ENCODE results near the gene CRMP1.
"Not testable (repeated sequence)": the region's sequence is repeated elsewhere in the genome, so short reads cannot be mapped to it uniquely, and the experiment has no call there.

CRMP1 gene

DNA sequence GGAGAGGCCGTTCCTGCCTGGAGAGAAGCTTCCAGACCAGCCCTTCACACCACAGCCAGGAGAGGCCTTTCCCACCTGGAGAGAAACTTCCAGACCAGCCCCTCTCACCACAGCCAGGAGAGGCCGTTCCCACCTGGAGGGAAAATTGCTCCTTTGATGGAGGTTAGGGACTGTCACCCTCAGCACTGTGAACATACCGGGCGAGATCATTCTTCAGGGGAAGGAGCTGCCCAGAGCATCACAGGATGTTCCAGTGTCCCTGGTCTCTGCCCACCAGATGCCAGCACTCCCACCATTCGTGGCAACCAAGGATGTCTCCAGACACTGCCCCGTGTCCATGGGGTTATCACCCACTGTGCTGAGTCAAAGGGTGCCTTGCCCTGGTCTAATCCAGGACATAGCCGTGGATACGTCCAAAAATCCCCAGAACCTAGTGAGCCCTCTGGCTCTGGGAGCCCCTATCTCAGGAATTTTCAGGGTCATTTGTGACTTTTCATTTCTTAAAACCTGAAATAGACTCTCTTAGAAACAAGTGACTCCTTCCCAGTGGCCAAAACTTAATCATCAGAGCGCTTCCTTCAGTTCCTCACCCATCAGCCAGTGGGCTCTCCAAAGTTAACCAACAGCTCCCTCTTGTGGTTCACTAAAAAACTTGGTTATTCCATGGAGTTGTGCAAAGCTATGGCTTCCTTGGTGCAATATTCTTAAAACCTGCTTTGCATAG, 80.2 kb downstream of the CRMP1 start:
- 89% methylated on average over 8 of the region's 9 CpGs for WGBS

GRCh38 chr4:5812057-5812456, 80.8 kb downstream of the CRMP1 start:
- not testable (repeated sequence) for H3K4me3 ChIP-seq (ENCODE audit: insufficient read depth in 1 of 2, low read depth in 1 of 2, low read length in 2 of 2); H2BK120ac ChIP-seq (ENCODE audit: low read depth, low read length); H4K8ac ChIP-seq (ENCODE audit: low read length); H2BK5ac ChIP-seq (ENCODE audit: low read depth, low read length, poor library complexity, severe bottlenecking); H3K18ac ChIP-seq (ENCODE audit: low read depth in 1 of 2, low read length in 2 of 2); H3K4me1 ChIP-seq (ENCODE audit: control insufficient read depth, insufficient read depth, low read depth, low read length); H3K4me2 ChIP-seq (ENCODE audit: low read length, poor library complexity, severe bottlenecking); H3K23ac ChIP-seq (ENCODE audit: low read length in 2 of 2); H3K14ac ChIP-seq (ENCODE audit: low read length in 2 of 2); DNase-seq; H2AFZ ChIP-seq (ENCODE audit: low read depth, low read length); H3K9me3 ChIP-seq (ENCODE audit: control insufficient read depth, low read length); H3K27ac ChIP-seq (ENCODE audit: low read length, poor library complexity, severe bottlenecking); H3K27me3 ChIP-seq (ENCODE audit: control insufficient read depth in 1 of 2, insufficient read depth in 1 of 2, low read length in 2 of 2); H4K91ac ChIP-seq (ENCODE audit: low read length); H2BK12ac ChIP-seq (ENCODE audit: low read length in 2 of 2); H2BK15ac ChIP-seq (ENCODE audit: low read depth, poor library complexity, severe bottlenecking); H2AK5ac ChIP-seq (ENCODE audit: low read length, severe bottlenecking); H3K4ac ChIP-seq (ENCODE audit: low read depth in 1 of 2, low read length in 2 of 2)
- 95% methylated on average over 5 of the region's 5 CpGs for WGBS
- H3K9ac ChIP-seq (ENCODE audit: low read length): peak overlapping the region; percentile 55
- peaks cover 93 to 98% of the 10 kb centered on the region in 2 experiments for H3K36me3 ChIP-seq (ENCODE audit: control insufficient read depth in 1 of 2, insufficient read depth in 2 of 2, low read depth in 1 of 2, low read length in 2 of 2)
- H3K79me1 ChIP-seq (replicated peaks; ENCODE audit: low read length, poor library complexity, severe bottlenecking): peaks cover 32% of the 10 kb centered on the region

More for the DNA sequence above, 80.2 kb downstream of the CRMP1 start:
- Histone ChIP-seq H2AK5ac (ENCODE audit: low read length, severe bottlenecking) (no peak overlapping the region), H4K8ac (ENCODE audit: low read length) (no peak overlapping the region), H3K4me1 (ENCODE audit: control insufficient read depth, insufficient read depth, low read depth, low read length) (peaks cover 8% of the 10 kb centered on the region), H2BK120ac (ENCODE audit: low read depth, low read length) (no peak overlapping the region), H3K36me3 (ENCODE audit: control insufficient read depth in 1 of 2, insufficient read depth in 2 of 2, low read depth in 1 of 2, low read length in 2 of 2) (peaks cover 93 to 98% of the 10 kb centered on the region in 2 experiments), H2AFZ (ENCODE audit: low read depth, low read length) (no peak overlapping the region), H3K14ac (ENCODE audit: low read length in 2 of 2) (no peak overlapping the region), H3K79me1 (replicated peaks; ENCODE audit: low read length, poor library complexity, severe bottlenecking) (peaks cover 34% of the 10 kb centered on the region), H3K4ac (ENCODE audit: low read depth in 1 of 2, low read length in 2 of 2) (no peak overlapping the region), H2BK15ac (ENCODE audit: low read depth, poor library complexity, severe bottlenecking) (no peak overlapping the region), H4K91ac (ENCODE audit: low read length) (no peak overlapping the region), H3K4me2 (ENCODE audit: low read length, poor library complexity, severe bottlenecking) (no peak overlapping the region), H2BK5ac (ENCODE audit: low read depth, low read length, poor library complexity, severe bottlenecking) (no peak overlapping the region), H3K9ac (ENCODE audit: low read length) (peak overlapping the region; percentile 55), H3K9me3 (ENCODE audit: control insufficient read depth, low read length) (no peaks in the 10 kb centered on the region), H3K18ac (ENCODE audit: low read depth in 1 of 2, low read length in 2 of 2) (no peak overlapping the region), H3K23ac (ENCODE audit: low read length in 2 of 2) (no peak overlapping the region), H3K27me3 (ENCODE audit: control insufficient read depth in 1 of 2, insufficient read depth in 1 of 2, low read length in 2 of 2) (no peaks in the 10 kb centered on the region), H3K27ac (ENCODE audit: low read length, poor library complexity, severe bottlenecking) (no peak overlapping the region), H2BK12ac (ENCODE audit: low read length in 2 of 2) (no peak overlapping the region), H3K4me3 (ENCODE audit: insufficient read depth in 1 of 2, low read depth in 1 of 2, low read length in 2 of 2) (no peak overlapping the region)
- DNase-seq: peak; percentile 75

DNA sequence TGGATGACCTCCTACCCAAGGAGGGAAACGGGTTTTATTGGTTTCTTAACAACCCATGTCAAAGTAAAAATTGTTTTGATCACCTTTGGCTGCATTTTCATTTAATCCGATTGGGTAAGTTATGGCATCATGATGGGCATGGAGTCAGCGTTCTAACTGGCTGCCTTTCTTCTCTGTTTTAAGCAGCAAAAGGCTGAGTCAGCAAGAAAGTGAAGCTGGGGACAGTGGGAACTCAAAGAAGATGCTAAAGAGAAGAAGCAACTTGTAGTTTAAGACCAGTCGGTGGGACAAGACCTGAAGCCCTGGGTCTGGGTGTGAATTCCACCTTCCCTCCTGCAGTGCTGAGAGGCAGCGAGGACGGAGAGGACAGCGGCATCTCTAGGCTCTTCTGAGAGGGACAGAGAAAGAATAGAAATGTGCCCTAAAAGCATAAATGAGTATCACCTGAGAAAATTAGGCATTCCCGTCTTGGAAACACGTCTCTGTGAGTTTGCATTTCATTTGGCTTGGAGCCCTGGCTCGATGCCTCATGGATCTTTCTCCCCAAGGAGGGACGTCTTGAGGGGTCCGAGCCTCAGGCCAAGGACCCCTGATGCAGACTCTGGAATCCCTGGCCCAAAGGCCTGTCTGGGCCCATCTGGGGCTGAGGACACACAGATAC, 82.0 kb downstream of the CRMP1 start:
- Histone ChIP-seq H3K4me1 (ENCODE audit: control insufficient read depth, insufficient read depth, low read depth, low read length) (peaks cover 8% of the 10 kb centered on the region), H2BK15ac (ENCODE audit: low read depth, poor library complexity, severe bottlenecking) (no peak overlapping the region), H4K8ac (ENCODE audit: low read length) (no peak overlapping the region), H2AFZ (ENCODE audit: low read depth, low read length) (no peak overlapping the region), H3K23ac (ENCODE audit: low read length in 2 of 2) (no peak overlapping the region), H3K4me2 (ENCODE audit: low read length, poor library complexity, severe bottlenecking) (no peak overlapping the region), H3K27ac (ENCODE audit: low read length, poor library complexity, severe bottlenecking) (no peak overlapping the region), H3K18ac (ENCODE audit: low read depth in 1 of 2, low read length in 2 of 2) (no peak overlapping the region), H3K79me1 (replicated peaks; ENCODE audit: low read length, poor library complexity, severe bottlenecking) (peaks cover 28% of the 10 kb centered on the region), H3K27me3 (ENCODE audit: control insufficient read depth in 1 of 2, insufficient read depth in 1 of 2, low read length in 2 of 2) (no peaks in the 10 kb centered on the region), H3K9me3 (ENCODE audit: control insufficient read depth, low read length) (no peaks in the 10 kb centered on the region), H3K36me3 (ENCODE audit: control insufficient read depth in 1 of 2, insufficient read depth in 2 of 2, low read depth in 1 of 2, low read length in 2 of 2) (peaks cover 84 to 96% of the 10 kb centered on the region in 2 experiments), H4K91ac (ENCODE audit: low read length) (no peak overlapping the region), H3K4ac (ENCODE audit: low read depth in 1 of 2, low read length in 2 of 2) (no peak overlapping the region), H3K9ac (ENCODE audit: low read length) (no peak overlapping the region), H2BK12ac (ENCODE audit: low read length in 2 of 2) (no peak overlapping the region), H2BK120ac (ENCODE audit: low read depth, low read length) (no peak overlapping the region), H2AK5ac (ENCODE audit: low read length, severe bottlenecking) (no peak overlapping the region), H3K14ac (ENCODE audit: low read length in 2 of 2) (no peak overlapping the region), H2BK5ac (ENCODE audit: low read depth, low read length, poor library complexity, severe bottlenecking) (no peak overlapping the region), H3K4me3 (ENCODE audit: insufficient read depth in 1 of 2, low read depth in 1 of 2, low read length in 2 of 2) (no peak overlapping the region)
- WGBS: 88% methylated on average over 12 of the region's 12 CpGs
- DNase-seq: no peak

DNA sequence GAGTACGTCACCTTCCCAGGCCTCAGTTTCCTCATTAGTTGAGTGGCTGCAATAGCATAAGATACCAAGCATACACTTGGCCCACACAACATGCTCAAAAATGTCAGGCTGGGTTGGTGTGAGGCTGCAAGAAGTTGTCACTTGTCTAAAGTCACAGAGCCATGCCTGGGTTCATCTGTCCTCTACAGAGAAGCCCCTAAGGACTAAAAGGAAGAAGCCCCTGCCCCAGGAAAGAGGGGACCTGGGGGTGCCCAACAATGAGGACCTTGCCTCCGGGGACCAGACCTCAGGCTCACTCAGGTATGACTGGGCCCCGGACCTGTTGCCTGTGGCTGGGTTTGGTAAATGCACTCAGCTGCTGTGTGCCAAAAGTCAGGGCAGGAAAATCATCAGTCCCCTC, 82.7 kb downstream of the CRMP1 start:
- peaks cover 27% of the 10 kb centered on the region for H3K79me1 ChIP-seq (replicated peaks; ENCODE audit: low read length, poor library complexity, severe bottlenecking)
- DNase-seq: no peak
- no peak overlapping the region for H4K91ac ChIP-seq (ENCODE audit: low read length)
- H2BK15ac ChIP-seq (ENCODE audit: low read depth, poor library complexity, severe bottlenecking): no peak overlapping the region
- no peaks in the 10 kb centered on the region for H3K27me3 ChIP-seq (ENCODE audit: control insufficient read depth in 1 of 2, insufficient read depth in 1 of 2, low read length in 2 of 2)
- 100% methylated on average over 2 of the region's 3 CpGs for WGBS
- no peak overlapping the region for H3K4me3 ChIP-seq (ENCODE audit: insufficient read depth in 1 of 2, low read depth in 1 of 2, low read length in 2 of 2)
- no peak overlapping the region for H3K14ac ChIP-seq (ENCODE audit: low read length in 2 of 2)
- H3K36me3 ChIP-seq (ENCODE audit: control insufficient read depth in 1 of 2, insufficient read depth in 2 of 2, low read depth in 1 of 2, low read length in 2 of 2): peaks cover 84 to 96% of the 10 kb centered on the region in 2 experiments
- no peak overlapping the region for H3K9ac ChIP-seq (ENCODE audit: low read length)
- H3K9me3 ChIP-seq (ENCODE audit: control insufficient read depth, low read length): no peaks in the 10 kb centered on the region
- H4K8ac ChIP-seq (ENCODE audit: low read length): no peak overlapping the region
- H2AFZ ChIP-seq (ENCODE audit: low read depth, low read length): no peak overlapping the region
- no peak overlapping the region for H3K18ac ChIP-seq (ENCODE audit: low read depth in 1 of 2, low read length in 2 of 2)
- H2BK5ac ChIP-seq (ENCODE audit: low read depth, low read length, poor library complexity, severe bottlenecking): no peak overlapping the region
- peaks cover 8% of the 10 kb centered on the region for H3K4me1 ChIP-seq (ENCODE audit: control insufficient read depth, insufficient read depth, low read depth, low read length)
- H2AK5ac ChIP-seq (ENCODE audit: low read length, severe bottlenecking): no peak overlapping the region
- no peak overlapping the region for H3K4me2 ChIP-seq (ENCODE audit: low read length, poor library complexity, severe bottlenecking)
- H3K27ac ChIP-seq (ENCODE audit: low read length, poor library complexity, severe bottlenecking): no peak overlapping the region
- H2BK120ac ChIP-seq (ENCODE audit: low read depth, low read length): no peak overlapping the region
- H2BK12ac ChIP-seq (ENCODE audit: low read length in 2 of 2): no peak overlapping the region
- no peak overlapping the region for H3K4ac ChIP-seq (ENCODE audit: low read depth in 1 of 2, low read length in 2 of 2)
- no peak overlapping the region for H3K23ac ChIP-seq (ENCODE audit: low read length in 2 of 2)

Data from mesenchymal stem cell (in vitro differentiated cells and primary cell).